Mesenchymal stem cell (in vitro differentiated cells and primary cell): ENCODE data around the gene EVC2.

ENCODE experiments used
- DNase-seq: peaks from one replicate; pipeline ENCODE4 v3.0.0-alpha.2; 2013
- H2AFZ ChIP-seq: one replicate; pipeline ENCODE4 v1.6.1; 2013; ENCODE audit warnings: low read depth, mild to moderate bottlenecking, control low read depth, inconsistent platforms, low read length, moderate library complexity
- H2AK5ac ChIP-seq: 2 replicates; pipeline ENCODE4 v1.6.1; 2013; ENCODE audit warnings: low read length, moderate library complexity, mild to moderate bottlenecking, inconsistent platforms; ENCODE audit not compliant: severe bottlenecking
- H2BK120ac ChIP-seq: one replicate; pipeline ENCODE4 v1.6.1; 2013; ENCODE audit warnings: low read depth, mild to moderate bottlenecking, inconsistent platforms, low read length, moderate library complexity
- H2BK12ac ChIP-seq, 2 experiments: one replicate each; pipeline ENCODE4 v1.6.1; 2013; ENCODE audit warnings: inconsistent platforms in 2 of 2, low read length in 2 of 2, mild to moderate bottlenecking in 2 of 2, moderate library complexity in 2 of 2, control low read depth in 1 of 2
- H2BK15ac ChIP-seq: one replicate; pipeline ENCODE4 v1.6.1; 2013; ENCODE audit warnings: mild to moderate bottlenecking, low read depth, inconsistent platforms; ENCODE audit not compliant: poor library complexity, severe bottlenecking
- H2BK5ac ChIP-seq: 2 replicates; pipeline ENCODE4 v1.6.1; 2013; ENCODE audit warnings: low read depth, mild to moderate bottlenecking, low read length, control low read depth, inconsistent platforms; ENCODE audit not compliant: poor library complexity, severe bottlenecking
- H3K14ac ChIP-seq, 2 experiments: one replicate each; pipeline ENCODE4 v1.6.1; 2013; ENCODE audit warnings: inconsistent platforms in 2 of 2, low read length in 2 of 2, control low read depth in 1 of 2, mild to moderate bottlenecking in 1 of 2, moderate library complexity in 1 of 2
- H3K18ac ChIP-seq, 2 experiments: one replicate each; pipeline ENCODE4 v1.6.1; 2013; ENCODE audit warnings: inconsistent platforms in 2 of 2, low read length in 2 of 2, control low read depth in 1 of 2, low read depth in 1 of 2, mild to moderate bottlenecking in 1 of 2
- H3K23ac ChIP-seq, 2 experiments: one replicate each; pipeline ENCODE4 v1.6.1; 2013; ENCODE audit warnings: inconsistent platforms in 2 of 2, low read length in 2 of 2, mild to moderate bottlenecking in 2 of 2, moderate library complexity in 2 of 2, control low read depth in 1 of 2
- H3K27ac ChIP-seq: 2 replicates; pipeline ENCODE4 v1.5.1; 2013; ENCODE audit warnings: mild to moderate bottlenecking, moderate library complexity, low read length, control low read depth, inconsistent platforms; ENCODE audit not compliant: poor library complexity, severe bottlenecking
- H3K27me3 ChIP-seq, 2 experiments: 2 replicates each; pipeline versions ENCODE4 v1.6.1 to v1.7.0; 2013; ENCODE audit warnings: low read length in 2 of 2, mild to moderate bottlenecking in 2 of 2, moderate library complexity in 2 of 2, control low read depth in 1 of 2, inconsistent platforms in 1 of 2; ENCODE audit not compliant: control insufficient read depth in 1 of 2, insufficient read depth in 1 of 2
- H3K36me3 ChIP-seq, 2 experiments: 2 replicates each; pipeline versions ENCODE4 v1.6.1 to v1.7.0; 2013; ENCODE audit warnings: low read length in 2 of 2, control low read depth in 1 of 2, inconsistent platforms in 1 of 2, low read depth in 1 of 2, mild to moderate bottlenecking in 1 of 2; ENCODE audit not compliant: insufficient read depth in 2 of 2, control insufficient read depth in 1 of 2
- H3K4ac ChIP-seq, 2 experiments: one replicate each; pipeline ENCODE4 v1.6.1; 2013; ENCODE audit warnings: inconsistent platforms in 2 of 2, low read length in 2 of 2, mild to moderate bottlenecking in 2 of 2, moderate library complexity in 2 of 2, control low read depth in 1 of 2, low read depth in 1 of 2
- H3K4me1 ChIP-seq: 2 replicates; pipeline ENCODE4 v1.6.1; 2013; ENCODE audit warnings: low read depth, low read length, control low read depth; ENCODE audit not compliant: control insufficient read depth, insufficient read depth
- H3K4me2 ChIP-seq: 2 replicates; pipeline ENCODE4 v1.6.1; 2013; ENCODE audit warnings: low read length, mild to moderate bottlenecking, inconsistent platforms; ENCODE audit not compliant: poor library complexity, severe bottlenecking
- H3K4me3 ChIP-seq, 2 experiments: 2 replicates each; pipeline versions ENCODE4 v1.5.1 to v1.7.0; 2013; ENCODE audit warnings: low read length in 2 of 2, mild to moderate bottlenecking in 2 of 2, control low read depth in 1 of 2, low read depth in 1 of 2; ENCODE audit not compliant: insufficient read depth in 1 of 2
- H3K79me1 ChIP-seq: replicated peaks from 2 replicates; pipeline ENCODE4 v1.6.1; 2013; ENCODE audit warnings: mild to moderate bottlenecking, control low read depth, low read length, inconsistent platforms; ENCODE audit not compliant: poor library complexity, severe bottlenecking
- H3K9ac ChIP-seq: 2 replicates; pipeline ENCODE4 v1.7.0; 2013; ENCODE audit warnings: mild to moderate bottlenecking, low read length, moderate library complexity
- H3K9me3 ChIP-seq: 2 replicates; pipeline ENCODE4 v1.7.0; 2013; ENCODE audit warnings: mild to moderate bottlenecking, low read length; ENCODE audit not compliant: control insufficient read depth
- H4K8ac ChIP-seq: one replicate; pipeline ENCODE4 v1.6.1; 2013; ENCODE audit warnings: inconsistent platforms, mild to moderate bottlenecking, low read length, moderate library complexity
- H4K91ac ChIP-seq: one replicate; pipeline ENCODE4 v1.6.1; 2013; ENCODE audit warnings: mild to moderate bottlenecking, low read length, inconsistent platforms
- WGBS: methylation state at CpG from one replicate; pipeline ENCODE4 v1.1.7; 2013; ENCODE audit warnings: mixed read lengths; 5-methylcytosine and 5-hydroxymethylcytosine counted together

The EVC2 gene

GRCh38 chr4:5749568-5749967, 41.2 kb upstream of the EVC2 start:
- H3K36me3 ChIP-seq = peaks cover 58 to 71% of the 10 kb centered on the region in 2 experiments
- peak overlapping the region in 1 of 2 experiments; percentile 82 for H3K18ac ChIP-seq
- H3K4me2 ChIP-seq = no peak overlapping the region
- H2AFZ ChIP-seq = no peak overlapping the region
- DNase-seq = no peak
- WGBS = 90% methylated on average over 9 of the region's 9 CpGs
- H2BK5ac ChIP-seq = no peak overlapping the region
- no peak overlapping the region for H2BK120ac ChIP-seq
- peak overlapping the region in 1 of 2 experiments; percentile 65 for H2BK12ac ChIP-seq
- H3K4ac ChIP-seq = peak overlapping the region in 1 of 2 experiments; percentile 1
- H3K23ac ChIP-seq = no peak overlapping the region
- peak overlapping the region; percentile 41 for H3K27ac ChIP-seq
- H3K9me3 ChIP-seq = no peaks in the 10 kb centered on the region
- H2BK15ac ChIP-seq = no peak overlapping the region
- H3K9ac ChIP-seq = no peak overlapping the region
- H3K4me1 ChIP-seq = peaks cover 52% of the 10 kb centered on the region
- peak overlapping the region; percentile 8 for H4K91ac ChIP-seq
- no peak overlapping the region for H3K4me3 ChIP-seq
- H3K27me3 ChIP-seq = no peaks in the 10 kb centered on the region
- peak overlapping the region; percentile 61 for H2AK5ac ChIP-seq
- peaks cover 12% of the 10 kb centered on the region for H3K79me1 ChIP-seq
- no peak overlapping the region for H3K14ac ChIP-seq
- no peak overlapping the region for H4K8ac ChIP-seq

- Histone ChIP-seq H3K4me2 (no peak overlapping the region), H3K4ac (no peak overlapping the region), H3K27ac (peak overlapping the region; percentile 74), H4K91ac (no peak overlapping the region), H3K23ac (no peak overlapping the region), H3K27me3 (no peaks in the 10 kb centered on the region), H2AFZ (no peak overlapping the region), H3K9ac (peak overlapping the region; percentile 71), H3K18ac (peak overlapping the region in 1 of 2 experiments; percentile 16), H2BK5ac (no peak overlapping the region), H2AK5ac (no peak overlapping the region), H3K36me3 (peaks cover 55 to 71% of the 10 kb centered on the region in 2 experiments), H2BK15ac (no peak overlapping the region), H2BK12ac (no peak overlapping the region), H3K79me1 (peaks cover 11% of the 10 kb centered on the region), H3K9me3 (no peaks in the 10 kb centered on the region), H4K8ac (no peak overlapping the region), H2BK120ac (no peak overlapping the region), H3K4me3 (peak overlapping the region in 1 of 2 experiments; percentile 9), H3K4me1 (peaks cover 36% of the 10 kb centered on the region), H3K14ac (no peak overlapping the region)
- peak; percentile 90 for DNase-seq
- 58% methylated on average over 11 of the region's 11 CpGs for WGBS
Observed at GRCh38 chr4:5747738-5748375, 39.5 kb upstream of the EVC2 start.

- peak overlapping the region in 1 of 2 experiments; percentile 9 for H3K4me3 ChIP-seq
- peaks cover 11% of the 10 kb centered on the region for H3K79me1 ChIP-seq
- H4K91ac ChIP-seq = no peak overlapping the region
- no peak overlapping the region for H4K8ac ChIP-seq
- DNase-seq = peak; percentile 83
- H3K27ac ChIP-seq = peak overlapping the region; percentile 6
- WGBS = 91% methylated on average over 12 of the region's 12 CpGs
- H3K9me3 ChIP-seq = no peaks in the 10 kb centered on the region
- no peak overlapping the region for H2BK5ac ChIP-seq
- H2AK5ac ChIP-seq = peak overlapping the region; percentile 28
- H3K18ac ChIP-seq = peak overlapping the region; percentile 29 to 87
- H3K4me1 ChIP-seq = peaks cover 28% of the 10 kb centered on the region
- no peaks in the 10 kb centered on the region for H3K27me3 ChIP-seq
- peak overlapping the region; percentile 18 to 73 for H2BK12ac ChIP-seq
- no peak overlapping the region for H3K4ac ChIP-seq
- no peak overlapping the region for H2AFZ ChIP-seq
- peak overlapping the region; percentile 71 for H3K9ac ChIP-seq
- no peak overlapping the region for H3K4me2 ChIP-seq
- H2BK15ac ChIP-seq = no peak overlapping the region
- H3K23ac ChIP-seq = no peak overlapping the region
- no peak overlapping the region for H2BK120ac ChIP-seq
- peaks cover 57 to 79% of the 10 kb centered on the region in 2 experiments for H3K36me3 ChIP-seq
- peak overlapping the region in 1 of 2 experiments; percentile 55 for H3K14ac ChIP-seq
Observed at GRCh38 chr4:5746829-5747737, 38.7 kb upstream of the EVC2 start.

GRCh38 chr4:5746250-5746649, 37.9 kb upstream of the EVC2 start:
- no peak overlapping the region for H3K4me2 ChIP-seq
- no peak overlapping the region for H2BK12ac ChIP-seq
- peaks cover 51 to 83% of the 10 kb centered on the region in 2 experiments for H3K36me3 ChIP-seq
- H3K18ac ChIP-seq = no peak overlapping the region
- no peak overlapping the region for H3K23ac ChIP-seq
- H3K9me3 ChIP-seq = no peaks in the 10 kb centered on the region
- WGBS = 98% methylated on average over 5 of the region's 5 CpGs
- H2AFZ ChIP-seq = no peak overlapping the region
- H2BK15ac ChIP-seq = no peak overlapping the region
- H3K27me3 ChIP-seq = no peaks in the 10 kb centered on the region
- no peak overlapping the region for H2BK120ac ChIP-seq
- no peak for DNase-seq
- no peak overlapping the region for H3K4me3 ChIP-seq
- no peak overlapping the region for H3K14ac ChIP-seq
- H3K4me1 ChIP-seq = peaks cover 20% of the 10 kb centered on the region
- H3K4ac ChIP-seq = no peak overlapping the region
- no peak overlapping the region for H4K91ac ChIP-seq
- H3K9ac ChIP-seq = no peak overlapping the region
- H2BK5ac ChIP-seq = no peak overlapping the region
- no peak overlapping the region for H3K27ac ChIP-seq
- H3K79me1 ChIP-seq = peaks cover 8% of the 10 kb centered on the region
- no peak overlapping the region for H2AK5ac ChIP-seq
- no peak overlapping the region for H4K8ac ChIP-seq
